GM19463 (cell line): ENCODE measurements around the gene SNTN.
"Not testable (repeated sequence)": the region's sequence is repeated elsewhere in the genome, so short reads cannot be mapped to it uniquely, and the experiment has no call there.

Experiments
- ATAC-seq: cut with Tn5 transposase; IDR thresholded peaks from one replicate; pipeline ENCODE4 v1.9.1; 2021; ENCODE audit warnings: mild to moderate bottlenecking, moderate library complexity; ENCODE audit not compliant: unreplicated experiment

Gene SNTN

DNA sequence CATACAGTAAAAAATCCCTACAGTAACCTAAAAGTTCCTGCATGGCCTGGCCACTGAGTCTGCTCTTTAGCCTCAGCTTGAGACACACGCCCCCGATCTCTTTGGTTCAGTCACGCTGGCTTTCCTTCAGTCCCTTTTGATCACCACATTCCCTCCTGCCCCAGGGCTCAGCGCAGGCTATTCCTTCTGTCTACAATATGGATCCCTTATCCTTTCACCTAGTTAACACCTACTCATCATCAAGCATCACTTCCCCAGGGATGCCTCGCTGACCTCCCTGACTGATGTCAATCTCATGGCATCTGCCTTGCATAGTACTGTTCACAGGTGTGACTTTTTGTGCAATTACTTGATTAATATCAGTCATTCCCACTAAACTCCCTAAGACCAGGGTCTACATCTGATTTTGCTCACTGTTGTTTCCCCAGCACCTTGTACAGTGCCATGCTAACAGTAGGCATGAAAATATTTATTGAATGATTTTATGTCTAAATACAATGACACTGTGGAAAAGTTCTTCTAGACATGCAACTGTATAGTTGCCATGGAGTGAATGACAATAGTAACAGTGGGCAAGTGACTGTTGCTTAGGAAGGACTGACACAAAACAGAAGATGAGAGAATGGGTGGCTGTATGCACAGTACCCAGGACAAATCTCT, at the start of gene SNTN:
TSS of gene SNTN (plus strand) at position 610 of the 660 bp plus-strand sequence. CDS start at position 623, 13 bp downstream.
- no peak for ATAC-seq

DNA sequence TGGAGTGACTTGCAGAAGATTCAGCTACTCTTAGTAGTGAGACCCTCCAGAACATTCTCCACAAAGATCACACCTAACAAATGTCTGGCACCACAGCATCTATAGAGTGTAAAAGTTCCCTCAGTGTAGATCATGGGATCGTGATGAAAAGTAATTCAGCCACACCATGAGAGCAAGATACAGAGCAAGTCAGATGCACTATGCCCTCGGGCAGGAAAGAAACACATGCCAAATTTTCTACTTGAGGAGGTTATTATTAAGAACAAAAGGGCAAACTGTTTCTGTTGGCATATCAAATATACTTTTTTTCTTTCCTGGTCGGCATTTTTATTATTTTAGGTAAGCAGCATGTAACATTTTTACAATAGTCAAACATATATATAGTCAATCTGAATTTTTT, 44.8 kb upstream of the SNTN start:
- no peak for ATAC-seq

DNA sequence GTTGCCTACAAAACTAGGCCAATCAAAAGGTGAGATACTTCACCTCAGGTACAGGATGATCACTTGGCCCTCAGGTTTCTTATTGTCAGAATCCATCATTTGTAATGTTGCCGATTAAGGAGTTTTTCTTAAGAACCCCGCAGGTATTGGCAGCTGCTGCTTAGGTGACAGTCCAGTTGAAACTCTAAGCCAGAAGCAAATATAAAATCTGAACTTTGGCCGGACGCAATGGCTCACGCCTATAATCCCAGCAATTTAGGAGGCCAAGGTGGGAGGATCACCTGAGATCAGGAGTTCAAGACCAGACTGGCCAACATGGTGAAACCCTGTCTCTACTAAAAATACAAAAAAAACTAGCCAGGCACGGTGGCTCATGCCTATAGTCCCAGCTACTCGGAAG, 43.1 kb upstream of the SNTN start:
- no peak for ATAC-seq

DNA sequence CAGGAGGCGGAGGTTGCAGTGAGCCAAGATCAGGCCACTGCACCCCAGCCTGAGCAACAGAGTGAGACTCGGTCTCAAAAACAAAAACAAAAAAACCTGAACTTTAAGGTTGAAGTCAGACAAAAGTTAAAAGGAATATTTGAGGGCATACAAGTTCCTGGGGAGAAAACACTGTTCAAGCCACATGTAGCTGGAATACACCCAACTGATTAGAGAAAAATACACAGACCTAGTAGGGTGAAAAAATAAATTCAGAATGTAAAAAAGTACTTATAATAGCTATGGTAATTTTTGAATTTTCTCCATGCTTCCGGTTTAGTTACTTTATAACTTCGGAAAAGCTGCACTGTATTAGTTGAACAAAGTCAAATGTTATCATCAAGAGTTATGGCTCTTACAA, 42.6 kb upstream of the SNTN start:
- ATAC-seq = no peak

- ATAC-seq = no peak
Measured at GRCh38 chr3:63611382-63611781, 41.1 kb upstream of the SNTN start.

GRCh38 chr3:63613561-63613960, 38.9 kb upstream of the SNTN start:
- ATAC-seq = no peak

DNA sequence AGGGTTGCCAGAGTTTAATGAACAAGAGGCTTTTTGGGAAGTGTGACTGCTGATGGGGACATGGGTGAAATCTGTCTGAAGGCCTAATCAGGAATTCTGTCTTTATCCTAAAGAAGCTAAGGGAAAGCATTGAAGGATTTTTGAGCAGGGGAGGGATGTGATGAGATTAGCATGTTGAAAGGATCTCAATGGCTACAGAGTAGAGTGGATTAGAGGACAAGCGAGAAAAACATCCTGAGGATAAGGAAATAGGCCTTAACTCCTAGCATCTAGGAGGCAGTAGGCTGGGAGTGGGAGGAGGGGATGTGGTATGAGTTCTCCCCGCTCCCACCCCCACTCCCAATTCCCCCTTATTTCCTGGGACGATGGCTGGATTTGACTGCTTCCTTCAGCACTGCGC, 35.1 kb upstream of the SNTN start:
- no peak for ATAC-seq

DNA sequence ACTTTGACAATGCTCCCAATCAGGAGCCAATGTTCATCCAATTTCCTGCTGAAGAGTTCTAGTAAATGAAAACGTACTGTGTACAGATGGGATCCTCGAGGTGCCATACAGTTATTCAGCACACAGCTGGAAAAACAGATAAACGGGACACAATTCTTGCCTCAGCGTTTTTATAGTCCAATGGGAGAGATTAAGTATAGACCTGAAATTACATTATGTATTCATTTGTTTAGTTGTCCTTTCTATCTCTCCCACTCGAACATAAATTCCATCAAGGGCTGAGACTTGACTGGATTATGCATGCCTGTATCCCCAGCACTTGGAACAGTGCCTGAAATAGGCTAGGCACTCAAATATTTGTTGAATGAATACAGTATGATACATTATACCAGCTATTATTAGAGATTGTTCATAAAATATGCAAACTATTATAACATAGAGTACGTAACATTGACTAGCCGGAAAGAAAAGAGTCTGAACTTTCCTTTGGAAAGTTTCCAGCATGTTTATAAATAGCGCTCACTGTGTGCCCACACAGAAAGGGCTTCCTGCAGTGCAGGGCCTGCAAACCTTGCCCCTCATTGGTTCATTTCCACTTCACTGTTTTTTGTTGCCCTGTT, 27.4 kb upstream of the SNTN start:
- no peak for ATAC-seq

GRCh38 chr3:63631670-63632069, 20.8 kb upstream of the SNTN start:
- no peak for ATAC-seq

- no peak for ATAC-seq
Measured at GRCh38 chr3:63635186-63635585, 17.3 kb upstream of the SNTN start.

DNA sequence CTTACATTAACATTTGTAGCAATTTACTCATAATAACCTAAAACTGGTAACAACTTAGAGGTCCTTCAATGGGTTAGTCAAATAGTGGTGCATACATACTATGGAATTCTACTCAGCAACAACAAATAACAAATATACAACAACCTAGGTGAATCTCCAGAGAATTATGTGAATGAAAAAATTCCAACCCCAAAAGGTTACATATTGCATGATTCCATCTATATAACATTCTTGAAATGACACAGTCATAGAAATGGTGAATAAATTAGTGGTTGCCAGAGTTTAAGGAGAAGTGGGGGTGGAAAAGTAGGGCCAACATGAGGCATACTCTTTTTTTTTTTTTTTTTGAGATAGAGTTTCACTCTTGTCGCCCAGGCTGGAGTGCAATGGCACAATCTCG, 12.7 kb upstream of the SNTN start:
- no peak for ATAC-seq

DNA sequence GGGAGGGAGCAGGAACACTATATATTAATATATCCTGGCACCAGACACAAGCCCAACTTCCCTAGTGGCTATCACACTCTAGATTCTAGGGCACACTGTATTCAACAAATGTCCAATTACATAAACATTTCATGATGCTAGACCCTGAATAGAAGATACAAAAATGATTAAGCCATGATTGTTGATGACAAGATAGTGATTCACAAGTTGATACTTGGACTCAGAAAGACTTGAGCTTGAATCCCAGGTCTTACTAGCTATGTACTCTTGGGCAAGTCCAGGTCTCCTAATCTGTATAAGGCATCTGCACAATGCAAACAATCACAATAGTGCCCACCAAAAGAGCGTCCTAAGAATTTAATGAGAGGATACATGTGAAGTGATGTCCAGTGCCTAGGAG, 10.0 kb upstream of the SNTN start:
- no peak for ATAC-seq

- no peak for ATAC-seq
Measured at GRCh38 chr3:63644212-63644797, 8.2 kb upstream of the SNTN start.

GRCh38 chr3:63644928-63645781, 7.3 kb upstream of the SNTN start:
- ATAC-seq = not testable (repeated sequence)

- no peak for ATAC-seq
Measured at GRCh38 chr3:63654211-63654610, 1.7 kb downstream of the SNTN start.

DNA sequence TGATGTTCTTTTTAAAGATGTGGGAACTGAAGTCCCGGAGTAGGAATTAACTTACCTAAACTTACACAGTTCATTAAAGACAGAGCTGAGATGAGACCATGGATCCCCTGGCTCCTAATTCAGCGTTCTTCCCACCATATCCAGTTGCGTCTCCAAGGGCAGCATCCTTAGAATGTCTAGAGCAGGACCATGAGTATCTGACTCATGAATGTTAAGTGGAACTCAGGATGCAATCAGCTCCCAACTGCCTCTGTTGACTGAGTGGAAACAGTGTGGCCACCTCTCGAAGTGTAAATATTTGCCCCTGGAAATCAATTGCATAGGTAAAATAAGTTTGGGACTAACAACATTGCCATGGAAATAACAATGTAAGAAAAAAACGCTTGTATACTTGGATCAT, 2.5 kb downstream of the SNTN start:
- ATAC-seq = no peak

DNA sequence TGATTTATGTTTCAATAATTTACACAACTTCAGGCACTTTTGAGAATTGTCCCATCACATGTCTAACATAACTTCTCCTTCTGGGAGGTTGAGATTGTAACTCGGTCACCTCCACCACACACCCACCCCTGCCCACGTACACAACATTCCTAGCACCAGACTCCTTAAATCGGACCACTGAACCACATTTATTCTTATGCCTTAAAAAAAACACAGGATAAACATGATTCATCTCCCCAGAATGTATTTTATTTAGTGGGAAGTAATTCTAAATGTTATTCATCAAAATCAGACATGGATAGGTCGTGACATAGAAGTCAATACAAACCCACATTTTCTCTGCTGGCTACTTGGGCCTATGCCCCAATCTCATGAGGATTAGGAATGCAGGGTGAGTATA, 3.0 kb downstream of the SNTN start:
- no peak for ATAC-seq

GRCh38 chr3:63656786-63657185, 4.3 kb downstream of the SNTN start:
- no peak for ATAC-seq

DNA sequence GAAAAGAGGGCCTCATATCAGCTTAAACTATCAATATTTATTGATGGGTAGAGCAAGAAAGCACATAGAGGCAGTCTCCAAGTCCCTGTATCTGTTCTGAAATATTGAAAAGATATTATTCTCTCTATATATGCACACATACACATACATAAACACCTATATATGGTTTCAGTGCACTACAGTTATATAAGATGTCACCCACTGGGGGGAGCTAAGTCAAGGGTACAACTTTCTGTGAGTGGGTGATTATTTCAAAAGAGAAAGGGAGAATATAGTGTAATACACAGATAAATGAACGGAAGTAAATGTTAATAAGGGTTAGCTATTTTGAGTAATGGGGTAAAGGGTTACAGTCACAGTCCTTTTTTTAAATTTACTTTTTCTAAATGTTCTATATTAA, 8.8 kb downstream of the SNTN start:
- no peak for ATAC-seq

GRCh38 chr3:63662011-63662410, 9.5 kb downstream of the SNTN start:
- ATAC-seq = no peak

GRCh38 chr3:63662500-63662899, 10.0 kb downstream of the SNTN start:
- ATAC-seq = no peak

DNA sequence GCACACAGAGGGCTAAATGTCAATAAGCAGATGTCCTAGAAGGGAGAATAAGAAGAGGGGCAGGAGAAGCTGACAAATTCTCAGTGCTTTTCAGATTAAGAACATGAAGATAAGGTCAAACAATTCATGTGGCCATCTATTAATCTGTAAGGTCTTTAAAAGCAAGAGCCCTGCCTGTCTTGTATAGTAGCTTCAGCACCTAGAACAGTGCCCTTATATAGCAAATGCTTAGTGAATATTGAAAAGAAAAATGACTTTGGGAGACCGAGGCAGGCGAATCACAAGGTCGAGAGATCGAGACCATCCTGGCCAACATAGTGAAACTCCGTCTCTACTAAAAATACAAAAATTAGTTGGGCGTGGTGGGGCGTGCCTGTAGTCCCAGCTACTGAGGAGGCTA, 18.1 kb downstream of the SNTN start:
- ATAC-seq = no peak
